ENCODE measurements around the gene ERBB2. TPM values are rescaled to one million over a fixed set of nuclear protein-coding genes. Genes with fewer than 3 reads are reported as not detected.

The ERBB2 gene
- total and polyA plus RNA-seq, 10 of the 15 experiments (the other 5 are each of a cell fraction or from before 2014, with no cell fraction given), result 0.39 to 7.0 (median 4.3) TPM

DNA sequence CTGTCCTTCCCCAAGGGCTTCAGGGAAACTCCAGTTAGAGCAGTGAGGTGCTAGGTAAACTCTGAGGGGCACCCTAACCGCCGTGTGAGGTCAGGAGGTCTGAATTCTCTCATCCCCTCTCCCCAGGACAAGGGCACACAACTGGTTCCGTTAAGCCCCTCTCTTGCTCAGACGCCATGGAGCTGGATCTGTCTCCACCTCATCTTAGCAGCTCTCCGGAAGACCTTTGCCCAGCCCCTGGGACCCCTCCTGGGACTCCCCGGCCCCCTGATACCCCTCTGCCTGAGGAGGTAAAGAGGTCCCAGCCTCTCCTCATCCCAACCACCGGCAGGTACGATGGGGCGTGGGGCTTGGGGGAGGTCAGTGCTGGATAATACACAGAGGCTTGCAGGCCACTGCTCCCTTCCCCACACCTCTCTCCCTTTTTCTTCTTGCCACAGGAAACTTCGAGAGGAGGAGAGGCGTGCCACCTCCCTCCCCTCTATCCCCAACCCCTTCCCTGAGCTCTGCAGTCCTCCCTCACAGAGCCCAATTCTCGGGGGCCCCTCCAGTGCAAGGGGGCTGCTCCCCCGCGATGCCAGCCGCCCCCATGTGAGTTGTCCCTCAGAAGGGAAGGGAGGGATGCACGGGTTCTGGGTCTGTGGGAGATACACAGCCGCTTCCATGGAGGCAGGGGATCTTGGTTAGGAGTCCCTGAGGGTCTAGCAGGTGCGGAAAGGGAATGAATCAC lies 42.4 kb downstream of the ERBB2 start:
- H3K79me2 ChIP-seq (ENCODE audit: control insufficient read depth, insufficient read depth, low read length), result no peaks in the 10 kb centered on the region
- ChIA-PET RAD21 (ENCODE audit: unreplicated experiment) (interaction anchor here (0.7 kb wide), 1 partner anchor 186 kb away, joined by 3 read pairs; no protein-coding TSS in a partner anchor), SMC1A (ENCODE audit: uncharacterized antibody, unreplicated experiment) (no interaction called here), CTCF (no interaction called here), POLR2A (no interaction called here)
- intact Hi-C loops (cut with micrococcal nuclease; ENCODE audit: unreplicated experiment), result no loop called here
- H3K4me2 ChIP-seq (ENCODE audit: control insufficient read depth, insufficient read depth), result no peak overlapping the region
- no TSS peak for BruUV-seq (replicated peaks)
- WGBS (ENCODE audit: insufficient coverage, insufficient replicate concordance, low lambda C conversion rate, missing lambda C conversion rate), result 47% methylated on average over 17 of the region's 18 CpGs
- TF ChIP-seq KDM1A (IDR thresholded peaks at IDR 0.05; ENCODE audit: borderline replicate concordance) (no peak), MTA3 (IDR thresholded peaks at IDR 0.05; ENCODE audit: borderline replicate concordance, low read length) (no peak), MYC (IDR thresholded peaks at IDR 0.05; ENCODE audit: insufficient read depth, insufficient read length, insufficient replicate concordance, low read length, severe bottlenecking) (no peak), ESRRA (IDR thresholded peaks at IDR 0.05; ENCODE audit: low read length) (no peak), NR2C1 (IDR thresholded peaks at IDR 0.05) (no peak), GATAD2B (conservative IDR thresholded peaks at IDR 0.05; ENCODE audit: low read depth) (no peak), FOS (IDR thresholded peaks at IDR 0.05; ENCODE audit: borderline replicate concordance, extremely low read depth, insufficient read length) (no peak), TCF7 (IDR thresholded peaks at IDR 0.05; ENCODE audit: borderline replicate concordance) (no peak), YBX1 (IDR thresholded peaks at IDR 0.05) (no peak), EZH2 (IDR thresholded peaks at IDR 0.05; ENCODE audit: borderline replicate concordance, control insufficient read depth, low read depth, low read length) (no peak), NFIC (IDR thresholded peaks at IDR 0.05; ENCODE audit: low read depth, low read length) (no peak), ZNF24 (IDR thresholded peaks at IDR 0.05) (no peak), BRCA1 (IDR thresholded peaks at IDR 0.05; ENCODE audit: low read depth, low read length) (no peak), SMAD1 (IDR thresholded peaks at IDR 0.05; ENCODE audit: low read depth, partially characterized antibody) (no peak)
- TF ChIP-seq, protein P1, sequence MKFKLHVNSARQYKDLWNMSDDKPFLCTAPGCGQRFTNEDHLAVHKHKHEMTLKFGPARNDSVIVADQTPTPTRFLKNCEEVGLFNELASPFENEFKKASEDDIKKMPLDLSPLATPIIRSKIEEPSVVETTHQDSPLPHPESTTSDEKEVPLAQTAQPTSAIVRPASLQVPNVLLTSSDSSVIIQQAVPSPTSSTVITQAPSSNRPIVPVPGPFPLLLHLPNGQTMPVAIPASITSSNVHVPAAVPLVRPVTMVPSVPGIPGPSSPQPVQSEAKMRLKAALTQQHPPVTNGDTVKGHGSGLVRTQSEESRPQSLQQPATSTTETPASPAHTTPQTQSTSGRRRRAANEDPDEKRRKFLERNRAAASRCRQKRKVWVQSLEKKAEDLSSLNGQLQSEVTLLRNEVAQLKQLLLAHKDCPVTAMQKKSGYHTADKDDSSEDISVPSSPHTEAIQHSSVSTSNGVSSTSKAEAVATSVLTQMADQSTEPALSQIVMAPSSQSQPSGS (IDR thresholded peaks at IDR 0.05; ENCODE audit: low read length), result no peak
- TF ChIP-seq, protein P2, sequence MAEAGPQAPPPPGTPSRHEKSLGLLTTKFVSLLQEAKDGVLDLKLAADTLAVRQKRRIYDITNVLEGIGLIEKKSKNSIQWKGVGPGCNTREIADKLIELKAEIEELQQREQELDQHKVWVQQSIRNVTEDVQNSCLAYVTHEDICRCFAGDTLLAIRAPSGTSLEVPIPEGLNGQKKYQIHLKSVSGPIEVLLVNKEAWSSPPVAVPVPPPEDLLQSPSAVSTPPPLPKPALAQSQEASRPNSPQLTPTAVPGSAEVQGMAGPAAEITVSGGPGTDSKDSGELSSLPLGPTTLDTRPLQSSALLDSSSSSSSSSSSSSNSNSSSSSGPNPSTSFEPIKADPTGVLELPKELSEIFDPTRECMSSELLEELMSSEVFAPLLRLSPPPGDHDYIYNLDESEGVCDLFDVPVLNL (IDR thresholded peaks at IDR 0.05; ENCODE audit: low read depth, low read length), result no peak
- TF ChIP-seq, protein P3, sequence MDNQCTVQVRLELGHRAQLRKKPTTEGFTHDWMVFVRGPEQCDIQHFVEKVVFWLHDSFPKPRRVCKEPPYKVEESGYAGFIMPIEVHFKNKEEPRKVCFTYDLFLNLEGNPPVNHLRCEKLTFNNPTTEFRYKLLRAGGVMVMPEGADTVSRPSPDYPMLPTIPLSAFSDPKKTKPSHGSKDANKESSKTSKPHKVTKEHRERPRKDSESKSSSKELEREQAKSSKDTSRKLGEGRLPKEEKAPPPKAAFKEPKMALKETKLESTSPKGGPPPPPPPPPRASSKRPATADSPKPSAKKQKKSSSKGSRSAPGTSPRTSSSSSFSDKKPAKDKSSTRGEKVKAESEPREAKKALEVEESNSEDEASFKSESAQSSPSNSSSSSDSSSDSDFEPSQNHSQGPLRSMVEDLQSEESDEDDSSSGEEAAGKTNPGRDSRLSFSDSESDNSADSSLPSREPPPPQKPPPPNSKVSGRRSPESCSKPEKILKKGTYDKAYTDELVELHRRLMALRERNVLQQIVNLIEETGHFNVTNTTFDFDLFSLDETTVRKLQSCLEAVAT (IDR thresholded peaks at IDR 0.05), result no peak
- H3K27ac ChIP-seq (ENCODE audit: control insufficient read depth, insufficient read depth), result no peak overlapping the region
- no peaks in the 10 kb centered on the region for H3K9me3 ChIP-seq (replicated peaks; ENCODE audit: control insufficient read depth, insufficient read depth, low read length)
- no peak overlapping the region for H2AFZ ChIP-seq (ENCODE audit: control insufficient read depth, low read depth, low read length)
- DNase-seq (ENCODE audit: low read depth, low spot score) (no peak), ATAC-seq (no peak), FAIRE-seq (no peak)
- H3K9ac ChIP-seq (ENCODE audit: control insufficient read depth, insufficient read depth, low read length), result no peak overlapping the region
- H3K27me3 ChIP-seq (replicated peaks in 1 of 2; ENCODE audit: control insufficient read depth in 2 of 2, insufficient read depth in 2 of 2, low read length in 1 of 2), result peaks cover 0 to 2% of the 10 kb centered on the region in 2 experiments; a peak in 2 of 4 replicates
- H4K20me1 ChIP-seq (ENCODE audit: control insufficient read depth, insufficient read depth), result no peaks in the 10 kb centered on the region
- H3K4me1 ChIP-seq (ENCODE audit: control insufficient read depth, insufficient read depth, low read length), result peaks cover 10% of the 10 kb centered on the region
- no peaks in the 10 kb centered on the region for H3K36me3 ChIP-seq (ENCODE audit: control insufficient read depth in 2 of 2, insufficient read depth in 2 of 2, low read length in 1 of 2)
- in situ Hi-C loops (cut with MboI), result no loop called here
- no peak overlapping the region for H3K4me3 ChIP-seq
